Measurements from ENCODE around the gene CPM.
"Not testable (repeated sequence)": the region's sequence is repeated elsewhere in the genome, so short reads cannot be mapped to it uniquely, and the experiment has no call there.

Gene CPM

DNA sequence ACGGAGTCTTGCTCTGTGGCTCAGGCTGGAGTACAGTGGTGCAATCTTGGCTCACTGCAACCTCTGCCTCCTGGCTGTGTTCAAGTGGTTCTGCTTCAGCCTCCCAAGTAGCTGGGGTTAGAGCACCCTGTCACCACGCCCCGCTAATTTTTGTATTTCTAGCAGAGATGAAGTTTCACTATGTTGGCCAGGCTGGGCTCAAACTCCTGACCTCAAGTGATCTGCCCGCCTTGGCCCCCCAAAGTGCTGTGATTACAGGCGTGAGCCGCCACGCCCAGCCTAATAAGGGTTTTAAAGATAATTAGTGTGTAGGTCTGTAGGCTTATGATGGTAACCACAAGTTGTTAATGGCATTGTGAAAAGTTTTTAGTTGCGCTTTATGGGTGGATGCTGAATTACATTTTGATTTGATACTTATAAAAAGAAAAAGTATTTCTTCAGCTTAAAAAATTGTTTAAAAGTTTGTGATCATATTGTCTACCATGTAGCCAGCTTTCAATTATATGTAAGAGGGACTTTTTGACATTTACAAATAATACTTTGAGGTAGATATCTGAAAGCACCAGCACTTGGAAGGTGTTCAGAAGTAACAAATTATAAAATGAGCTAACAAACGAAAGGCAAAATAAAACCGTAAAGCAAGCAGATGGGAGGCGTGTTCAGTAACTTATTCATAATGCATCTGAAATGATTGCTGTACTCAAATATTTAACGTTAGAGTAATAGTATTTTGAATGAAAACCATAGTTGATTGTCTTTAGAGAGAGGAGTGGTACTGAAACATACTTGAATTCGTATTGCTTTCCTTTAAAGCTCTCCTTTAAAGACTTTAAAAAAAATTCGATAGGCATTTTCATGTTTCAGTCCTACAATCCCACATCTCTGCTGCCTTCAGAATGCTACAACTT lies 87.9 kb downstream of the CPM start:
- DNase-seq, result no peak

DNA sequence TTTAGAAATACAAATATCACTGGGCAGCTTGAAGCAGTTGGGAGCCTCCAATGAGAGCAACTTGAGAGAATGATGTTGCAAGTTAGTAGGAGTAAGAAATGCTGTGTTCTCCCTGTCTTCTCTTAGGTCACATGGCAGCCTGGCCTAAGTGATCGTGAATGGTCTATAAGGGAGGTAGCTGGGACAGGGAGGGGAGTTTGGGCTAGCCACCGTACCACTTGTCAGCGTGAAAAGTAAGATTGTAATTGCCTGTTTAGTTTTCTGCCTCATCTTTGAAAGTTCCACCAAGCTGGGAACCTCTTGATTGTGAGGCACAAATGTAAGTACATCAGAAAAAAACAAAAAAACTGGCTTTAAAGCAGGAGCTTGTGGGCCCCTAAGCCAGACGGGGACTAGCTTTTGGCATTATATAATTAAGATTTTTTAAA lies 88.6 kb downstream of the CPM start:
- DNase-seq, result no peak

DNA sequence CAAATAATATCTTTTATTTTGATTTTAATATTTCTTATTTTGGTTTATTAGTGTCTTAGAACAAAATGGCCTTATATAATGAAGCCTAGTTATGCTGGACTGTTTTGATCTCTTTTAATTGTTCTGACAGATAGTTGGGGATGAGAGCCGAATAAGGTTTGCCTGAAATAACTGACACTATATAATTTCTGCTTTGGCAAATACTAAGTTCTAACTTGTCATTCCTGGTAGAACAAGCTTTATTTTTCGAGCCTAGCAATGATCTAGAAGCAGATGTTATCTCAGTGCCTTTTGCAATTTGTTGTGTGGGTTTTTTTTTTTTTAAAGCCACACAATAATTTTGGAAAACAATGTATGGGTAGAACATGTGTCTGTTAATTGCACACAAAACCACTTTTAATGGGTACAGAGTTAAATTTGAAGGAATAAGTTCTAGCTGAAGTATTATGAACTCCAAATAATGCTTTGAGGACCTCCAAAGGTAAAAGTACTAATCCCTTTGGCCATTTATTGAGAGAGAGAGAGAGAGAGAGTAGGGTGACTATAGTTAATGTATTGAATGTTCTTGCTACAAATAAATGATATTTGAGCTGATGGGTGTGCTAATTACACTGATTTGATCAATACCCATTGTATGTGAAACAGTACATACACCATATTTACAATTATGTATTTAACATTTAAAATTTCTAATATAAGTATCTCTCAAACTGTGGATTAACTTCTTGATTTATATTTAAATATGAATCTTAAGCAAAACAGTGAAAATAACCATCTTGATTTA lies 90.0 kb downstream of the CPM start:
- no peak for DNase-seq

DNA sequence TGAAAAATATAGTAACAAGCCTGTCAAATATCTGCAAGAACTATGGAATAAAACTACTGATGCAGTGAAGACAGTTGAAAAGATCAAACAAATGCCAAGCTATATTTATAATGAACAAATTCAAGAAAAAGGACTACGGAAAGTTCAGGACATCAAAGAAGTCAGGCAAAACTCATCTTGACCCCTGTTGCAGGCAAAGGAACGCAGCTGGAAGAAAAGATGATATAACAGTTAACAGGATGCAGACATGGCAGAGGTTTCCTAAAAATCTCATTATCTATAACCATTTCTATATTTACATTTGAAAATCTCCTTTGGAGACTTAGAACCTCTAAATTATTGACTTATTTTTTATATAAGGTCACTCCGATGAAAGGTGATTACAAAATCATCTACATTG lies 90.8 kb downstream of the CPM start:
- no peak for DNase-seq

DNA sequence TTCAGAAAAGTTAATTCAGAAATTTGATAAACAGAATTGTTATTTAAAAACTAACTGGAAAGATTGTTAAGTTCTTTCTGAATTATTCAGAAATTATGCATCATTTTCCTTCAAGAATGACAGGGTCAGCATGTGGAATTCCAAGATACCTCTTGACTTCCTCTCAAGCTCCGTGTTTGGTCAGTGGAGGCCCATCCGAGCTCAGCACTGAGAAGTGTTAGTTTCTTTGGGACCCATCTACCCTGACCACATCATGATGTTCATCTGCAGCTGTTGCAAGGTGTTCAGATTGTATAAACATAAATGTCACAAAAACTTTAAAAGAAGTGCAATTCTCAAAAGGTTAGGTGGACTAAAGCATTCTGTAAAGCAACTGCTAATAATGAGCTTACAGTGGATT lies 91.3 kb downstream of the CPM start:
- DNase-seq, result no peak

DNA sequence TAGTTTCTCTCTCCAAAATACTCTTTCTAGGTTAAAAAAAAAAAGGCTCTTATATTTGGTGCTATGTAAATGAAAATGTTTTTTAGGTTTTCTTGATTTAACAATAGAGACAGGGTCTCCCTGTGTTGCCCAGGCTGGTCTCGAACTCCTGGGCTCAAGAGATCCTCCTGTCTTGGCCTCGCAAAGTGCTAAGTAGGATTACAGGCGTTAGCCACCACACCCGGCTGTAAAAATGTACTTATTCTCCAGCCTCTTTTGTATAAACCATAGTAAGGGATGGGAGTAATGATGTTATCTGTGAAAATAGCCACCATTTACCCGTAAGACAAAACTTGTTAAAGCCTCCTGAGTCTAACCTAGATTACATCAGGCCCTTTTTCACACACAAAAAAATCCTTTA lies 91.8 kb downstream of the CPM start:
- not testable (repeated sequence) for DNase-seq

DNA sequence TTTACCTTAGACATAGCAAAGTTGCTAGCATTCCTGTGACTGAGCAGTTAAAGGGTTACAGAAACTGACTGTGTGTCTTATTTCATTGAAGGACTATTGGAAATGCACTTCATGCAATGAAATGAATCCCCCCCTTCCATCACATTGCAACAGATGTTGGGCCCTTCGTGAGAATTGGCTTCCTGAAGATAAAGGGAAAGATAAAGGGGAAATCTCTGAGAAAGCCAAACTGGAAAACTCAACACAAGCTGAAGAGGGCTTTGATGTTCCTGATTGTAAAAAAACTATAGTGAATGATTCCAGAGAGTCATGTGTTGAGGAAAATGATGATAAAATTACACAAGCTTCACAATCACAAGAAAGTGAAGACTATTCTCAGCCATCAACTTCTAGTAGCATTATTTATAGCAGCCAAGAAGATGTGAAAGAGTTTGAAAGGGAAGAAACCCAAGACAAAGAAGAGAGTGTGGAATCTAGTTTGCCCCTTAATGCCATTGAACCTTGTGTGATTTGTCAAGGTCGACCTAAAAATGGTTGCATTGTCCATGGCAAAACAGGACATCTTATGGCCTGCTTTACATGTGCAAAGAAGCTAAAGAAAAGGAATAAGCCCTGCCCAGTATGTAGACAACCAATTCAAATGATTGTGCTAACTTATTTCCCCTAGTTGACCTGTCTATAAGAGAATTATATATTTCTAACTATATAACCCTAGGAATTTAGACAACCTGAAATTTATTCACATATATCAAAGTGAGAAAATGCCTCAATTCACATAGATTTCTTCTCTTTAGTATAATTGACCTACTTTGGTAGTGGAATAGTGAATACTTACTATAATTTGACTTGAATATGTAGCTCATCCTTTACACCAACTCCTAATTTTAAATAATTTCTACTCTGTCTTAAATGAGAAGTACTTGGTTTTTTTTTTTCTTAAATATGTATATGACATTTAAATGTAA lies 93.5 kb downstream of the CPM start:
- DNase-seq, result no peak

DNA sequence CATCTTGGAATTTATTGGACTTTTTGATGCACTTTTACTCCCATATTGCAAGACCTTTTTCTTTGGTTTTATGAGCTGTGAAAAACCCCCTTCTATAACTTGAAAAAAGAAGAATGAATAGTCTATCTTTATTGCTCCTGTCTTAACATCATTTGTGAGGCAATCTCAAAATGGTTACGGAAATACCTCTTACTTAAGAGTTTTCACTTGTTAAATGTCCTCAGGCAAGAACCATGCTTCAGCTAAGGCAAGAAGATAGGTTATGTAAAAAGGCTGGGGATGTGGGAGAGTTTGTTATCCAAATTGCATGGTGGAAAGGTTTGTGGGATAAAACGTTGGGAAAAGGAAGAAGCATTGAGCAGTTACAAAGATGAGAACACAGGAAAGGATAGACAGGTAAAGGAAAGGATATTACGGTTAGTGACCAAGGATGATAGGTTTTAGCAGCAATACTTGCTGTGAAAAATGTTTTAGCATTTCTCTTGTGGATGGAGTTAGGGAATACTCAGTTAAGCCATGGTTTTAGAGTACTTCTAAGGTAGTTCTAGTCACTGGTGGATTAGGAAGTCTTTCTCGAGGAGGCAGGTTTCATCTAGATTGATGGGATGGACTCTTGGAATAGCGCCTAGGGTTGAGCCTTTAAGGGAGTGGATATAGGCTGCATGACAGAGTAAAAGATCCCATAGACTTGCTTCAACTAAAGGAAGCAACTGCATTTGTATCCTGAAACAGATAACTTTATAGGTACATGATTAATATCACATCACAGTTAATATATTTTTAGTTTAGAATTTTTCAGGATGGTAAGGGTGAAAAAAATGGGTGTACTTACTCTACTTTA lies 94.7 kb downstream of the CPM start:
- DNase-seq, result no peak

DNA sequence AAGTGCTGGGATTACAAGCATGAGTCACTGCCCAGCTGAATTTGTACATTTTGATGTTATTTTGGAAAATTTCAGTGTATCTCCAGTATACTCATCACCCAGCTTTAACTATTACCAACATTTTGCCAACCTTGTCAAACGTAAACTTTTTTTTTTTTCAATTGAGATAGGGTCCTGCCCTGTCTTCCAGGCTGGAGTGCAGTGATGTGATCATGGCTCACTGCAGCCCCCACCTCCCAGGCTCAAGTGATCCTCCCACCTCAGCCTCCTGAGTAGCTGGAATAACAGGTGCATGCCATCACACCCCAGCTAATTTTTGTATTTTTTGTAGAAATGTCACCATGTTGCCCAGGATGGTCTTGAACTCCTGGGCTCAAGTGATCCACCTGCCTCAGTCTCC lies 95.8 kb downstream of the CPM start:
- DNase-seq, result peak; percentile 27 to 40 (median 36)

DNA sequence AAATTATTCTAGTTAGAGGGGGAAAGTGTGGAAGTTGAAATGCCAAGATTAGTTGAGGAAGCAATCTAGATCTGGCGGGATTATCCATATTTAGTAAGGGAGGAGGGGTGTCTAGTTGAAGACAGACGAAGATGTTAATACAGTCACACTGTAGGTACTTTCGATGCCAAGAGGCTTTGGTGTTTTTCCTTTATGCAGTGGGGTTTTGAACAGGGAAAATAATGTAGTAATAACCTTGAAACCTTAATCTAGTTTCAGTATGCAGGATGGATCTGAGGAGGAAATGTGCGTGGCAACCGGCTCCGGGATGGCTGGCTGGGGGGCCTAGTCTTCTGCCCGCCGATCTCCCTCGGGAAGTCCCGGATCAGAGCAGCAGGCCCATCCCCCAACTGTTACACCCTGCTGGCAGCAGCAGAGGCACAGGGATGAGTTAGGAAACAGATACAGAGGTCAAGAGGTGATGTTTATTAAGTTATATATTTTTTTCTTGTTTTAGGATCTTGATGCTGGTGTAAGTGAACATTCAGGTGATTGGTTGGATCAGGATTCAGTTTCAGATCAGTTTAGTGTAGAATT lies 97.5 kb downstream of the CPM start:
- no peak for DNase-seq

DNA sequence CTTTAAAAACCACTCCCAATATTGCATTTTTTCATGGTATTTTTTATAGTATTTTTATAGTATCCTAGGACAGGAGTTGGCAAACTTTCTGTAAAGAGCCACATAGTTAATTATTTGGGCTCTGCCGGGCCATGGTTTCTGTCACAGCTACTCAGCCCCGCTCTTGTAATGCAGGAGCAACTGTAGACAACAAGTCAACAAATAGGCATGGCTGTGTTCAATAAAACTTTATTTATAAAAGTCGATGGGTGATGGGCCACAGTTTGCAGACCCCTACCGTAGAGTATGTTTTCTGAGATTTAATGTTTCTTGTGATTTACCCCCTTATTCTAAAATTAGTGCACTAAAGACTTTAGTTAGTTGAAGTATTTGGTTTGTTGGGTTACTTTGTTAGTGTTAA lies 99.5 kb downstream of the CPM start:
- no peak for DNase-seq

DNA sequence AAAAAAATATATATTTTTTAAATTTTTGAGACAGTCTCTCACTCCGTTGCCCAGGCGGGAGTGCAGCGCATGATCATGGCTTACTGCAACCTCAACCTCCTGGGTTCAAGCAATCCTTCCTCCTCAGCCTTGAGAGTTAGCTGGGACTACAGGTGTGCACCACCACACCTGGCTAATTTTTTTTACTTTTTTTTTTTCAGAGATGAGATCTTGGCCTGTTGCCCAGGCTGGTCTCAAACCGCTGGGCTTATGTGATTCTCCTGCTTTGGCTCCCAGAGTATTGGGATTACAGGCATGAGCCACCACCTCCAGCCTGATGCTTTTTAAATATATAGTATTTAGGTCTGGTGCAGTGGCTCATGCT lies 100.5 kb downstream of the CPM start:
- no peak for DNase-seq

DNA sequence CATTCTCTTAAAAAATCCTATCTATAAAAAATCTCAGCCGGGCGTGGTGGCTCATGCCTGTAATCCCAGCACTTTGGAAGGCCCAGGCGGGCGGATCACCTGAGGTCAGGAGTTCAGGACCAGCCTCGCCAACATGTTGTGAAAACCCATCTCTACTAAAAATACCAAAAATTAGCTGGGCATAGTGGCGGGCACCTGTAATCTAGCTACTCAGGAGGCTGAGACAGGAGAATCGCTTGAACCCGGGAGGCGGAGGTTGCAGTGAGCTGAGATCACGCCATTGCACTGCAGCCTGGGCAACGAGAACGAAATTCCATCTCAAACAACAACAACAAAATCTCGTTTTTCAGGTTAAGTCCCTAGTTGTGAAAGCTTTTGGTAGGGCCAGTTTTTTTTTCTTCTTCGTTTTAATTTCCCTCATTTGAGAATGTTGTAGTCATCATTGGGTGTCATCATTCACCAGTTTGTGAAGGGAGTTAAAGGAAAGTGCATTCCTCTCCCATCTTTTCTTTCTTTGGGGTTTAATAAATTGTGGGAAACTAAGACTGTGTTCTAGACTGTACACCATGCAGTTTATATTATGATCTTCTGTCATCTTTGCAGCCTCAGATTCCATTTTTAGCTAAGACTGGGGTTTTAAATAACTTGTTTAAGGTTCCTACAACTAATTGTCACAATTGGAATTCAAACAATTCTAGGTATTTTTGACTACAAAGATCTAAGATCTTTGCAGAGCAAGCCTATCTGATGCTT lies 101.0 kb downstream of the CPM start:
- DNase-seq, result no peak

DNA sequence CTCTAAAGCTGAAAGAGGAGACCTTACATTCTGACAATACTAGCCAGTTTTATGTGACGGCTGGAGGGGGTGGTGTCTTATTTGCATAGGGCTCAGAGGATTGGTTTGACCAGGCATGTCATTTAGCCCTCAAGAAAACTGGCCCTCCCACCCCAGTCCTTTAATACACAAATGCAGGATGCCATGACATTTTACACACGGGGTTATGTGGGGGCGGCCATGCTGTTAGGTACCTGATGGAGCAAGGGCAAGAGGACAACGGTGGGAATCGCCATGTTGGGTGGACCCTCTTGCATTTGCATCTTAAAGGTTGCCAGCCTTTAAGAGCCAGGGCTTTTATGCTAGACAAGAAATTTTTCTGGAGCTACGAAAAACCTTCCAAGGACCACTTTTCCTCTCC lies 101.7 kb downstream of the CPM start:
- DNase-seq, result peak in 1 of 3 donors; percentile 21

DNA sequence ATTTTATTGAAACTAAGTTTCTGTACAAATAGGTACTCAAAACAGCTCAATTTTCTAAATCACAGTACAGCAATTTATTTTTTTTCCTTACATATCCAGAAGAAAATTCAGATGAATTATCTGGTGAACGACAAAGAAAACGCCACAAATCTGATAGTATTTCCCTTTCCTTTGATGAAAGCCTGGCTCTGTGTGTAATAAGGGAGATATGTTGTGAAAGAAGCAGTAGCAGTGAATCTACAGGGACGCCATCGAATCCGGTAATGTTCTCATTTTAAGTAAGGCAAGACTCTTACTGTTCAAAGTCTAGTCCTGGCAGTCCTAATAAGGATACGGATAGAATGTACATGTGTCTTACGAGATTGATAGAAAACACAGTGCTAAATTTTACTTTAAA lies 104.3 kb downstream of the CPM start:
- DNase-seq, result no peak

DNA sequence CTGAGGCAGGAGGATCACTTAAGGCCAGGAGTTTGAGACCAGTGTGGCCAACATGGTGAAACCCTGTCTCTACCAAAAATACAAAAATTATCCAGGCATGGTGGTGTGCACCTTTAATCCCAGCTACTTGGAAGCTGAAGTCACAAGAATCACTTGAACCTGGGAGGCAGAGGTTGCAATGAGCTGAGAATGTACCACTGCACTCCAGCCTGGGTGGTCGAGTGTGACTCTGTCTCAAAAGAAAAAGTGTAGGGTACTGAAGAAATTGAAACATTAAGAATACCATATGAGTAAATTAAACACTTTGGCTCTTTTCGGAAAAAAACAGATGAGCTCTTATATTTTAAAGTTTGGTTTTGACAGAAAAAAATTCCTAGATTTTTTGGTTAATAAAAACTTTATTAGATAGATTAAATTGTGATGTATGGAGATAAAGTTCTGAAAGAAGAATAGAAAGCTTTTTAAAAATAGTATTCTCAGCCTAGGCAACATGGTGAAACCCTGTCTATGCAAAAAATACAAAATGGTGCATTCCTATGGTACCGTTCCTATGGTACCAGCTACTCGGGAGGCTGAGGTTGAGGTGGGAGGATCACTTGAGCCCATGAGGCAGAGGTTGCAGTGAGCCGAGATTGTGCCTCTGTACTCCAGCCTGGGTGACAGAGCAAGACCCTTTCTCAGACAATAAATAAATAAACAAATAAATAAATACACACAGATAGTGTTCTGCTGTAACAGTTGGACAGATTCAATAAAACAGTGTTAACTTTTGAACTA lies 104.9 kb downstream of the CPM start:
- DNase-seq, result no peak

DNA sequence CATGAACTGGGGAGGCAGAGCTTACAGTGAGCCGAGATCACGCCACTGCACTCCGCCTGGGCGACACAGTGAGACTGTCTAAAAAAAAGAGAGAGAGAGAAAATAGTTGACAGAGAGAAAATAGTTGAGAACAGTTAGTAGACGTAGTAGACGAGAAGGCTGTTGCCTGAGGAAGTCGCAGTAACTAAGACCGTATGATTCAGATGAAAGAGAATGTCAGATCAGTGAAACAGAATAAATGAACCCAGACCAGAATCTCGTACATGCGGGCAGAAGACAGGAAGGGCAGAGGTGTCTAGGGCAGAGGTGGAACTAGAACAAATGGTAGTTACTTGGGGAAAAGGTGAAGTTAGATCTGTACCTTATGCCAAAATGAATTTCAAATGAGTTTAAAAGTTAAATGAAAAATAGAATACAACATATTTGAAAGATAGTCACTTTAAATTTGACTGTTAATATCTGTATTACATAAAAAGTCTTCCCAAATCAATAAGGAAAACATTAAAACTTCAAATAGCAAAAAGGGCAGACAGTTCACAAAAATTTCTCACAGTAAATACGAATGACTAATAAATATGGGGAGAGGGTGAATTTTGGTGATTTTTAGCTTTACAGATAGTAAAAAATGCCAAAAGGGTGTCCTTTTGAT lies 107.3 kb downstream of the CPM start:
- DNase-seq, result no peak

DNA sequence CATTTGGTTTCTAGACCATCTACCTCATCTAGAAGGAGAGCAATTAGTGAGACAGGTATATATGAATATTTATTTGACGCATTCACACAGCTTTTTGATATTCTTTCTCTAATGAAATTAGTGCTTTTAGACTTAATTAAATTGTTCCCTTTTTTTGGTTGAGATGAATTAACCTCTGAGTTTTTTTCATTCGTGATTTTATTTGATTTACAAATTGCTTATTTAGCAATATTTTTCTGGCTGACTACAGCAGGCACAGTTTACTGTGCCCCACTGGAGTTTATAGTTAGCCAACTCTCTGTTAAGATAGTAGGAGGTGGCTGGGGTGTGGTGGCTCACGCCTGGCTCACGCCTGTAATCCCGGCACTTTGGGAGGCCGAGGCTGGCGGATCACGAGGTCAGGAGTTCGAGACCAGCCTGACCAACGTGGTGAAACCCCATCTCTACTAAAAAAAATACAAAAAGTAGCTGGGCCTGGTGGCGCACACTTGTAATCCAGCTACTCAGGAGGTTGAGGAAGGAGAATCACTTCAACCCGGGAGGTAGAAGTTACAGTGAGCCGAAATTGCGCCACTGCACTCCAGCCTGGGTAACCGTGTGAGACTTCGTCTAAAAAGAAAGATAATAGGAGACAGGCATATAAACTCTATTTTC lies 108.2 kb downstream of the CPM start:
- no peak for DNase-seq

DNA sequence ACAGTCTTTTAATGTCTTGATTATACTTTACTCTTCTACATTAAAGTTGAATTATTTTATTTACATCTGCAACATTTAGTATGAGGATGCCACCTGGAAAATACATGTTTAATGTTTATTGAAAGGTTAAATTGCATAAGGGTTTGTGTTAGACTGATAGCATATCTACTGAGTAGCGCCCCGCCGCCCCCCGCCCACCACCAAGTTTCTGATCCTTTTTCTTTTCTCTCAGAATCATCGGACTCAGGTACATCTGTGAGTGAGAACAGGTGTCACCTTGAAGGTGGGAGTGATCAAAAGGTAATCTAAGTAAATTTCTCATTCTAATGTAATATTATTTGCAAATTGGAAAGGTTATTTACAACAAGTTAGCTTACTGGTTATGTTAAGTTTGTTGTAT lies 108.8 kb downstream of the CPM start:
- DNase-seq, result no peak
